SK-N-SH (cell line): ENCODE measurements around the gene CRTC3. TPM values are rescaled to one million over a fixed set of nuclear protein-coding genes. Genes with fewer than 3 reads are reported as not detected.
"Not testable (repeated sequence)": the region's sequence is repeated elsewhere in the genome, so short reads cannot be mapped to it uniquely, and the experiment has no call there.

Source experiments
- CTCF ChIA-PET: fragments of 300-600, 350-600 bp; formaldehyde crosslinking; extraction: SDS; loops from one replicate; lab custom pipeline; 2021; lab: Yijun Ruan, JAX
- POLR2A ChIA-PET: fragments of 350-600 bp; sonication (Branson Sonifier 250); formaldehyde crosslinking; extraction: SDS; loops from one replicate; lab custom pipeline; 2020; ENCODE audit warnings: antibody characterized with exemption, inconsistent platforms; lab: Yijun Ruan, JAX
- DNase-seq: peaks from one replicate; pipeline ENCODE4 v3.0.0; 2012
- H2AFZ ChIP-seq: fragments of 200-600 bp; sonication (generic); 2 replicates; pipeline ENCODE4 v1.8.1; 2016; ENCODE audit warnings: antibody characterized with exemption, mild to moderate bottlenecking, low read depth
- H3F3A ChIP-seq: fragments of 200-600 bp; sonication (generic); replicated peaks from 2 replicates; pipeline ENCODE3; 2016; ENCODE audit warnings: antibody characterized with exemption, mild to moderate bottlenecking; ENCODE audit not compliant: insufficient read depth
- H3K27ac ChIP-seq, 2 experiments: fragments of 200-500 bp in 1 of 2; fragments of 200-600 bp in 1 of 2; sonication (Bioruptor generic) in 1 of 2; sonication (generic), shearing (Covaris generic) in 1 of 2; 2 replicates each; pipeline versions ENCODE4 v1.5.1 to v1.6.1; 2014 to 2016; ENCODE audit warnings: low read depth in 2 of 2, inconsistent platforms in 1 of 2, low read length in 1 of 2, mild to moderate bottlenecking in 1 of 2, mixed read lengths in 1 of 2
- H3K27me3 ChIP-seq: fragments of 200-600 bp; sonication (generic), shearing (Covaris generic); 2 replicates; pipeline ENCODE4 v1.6.1; 2016; ENCODE audit warnings: mixed run types; ENCODE audit not compliant: insufficient read depth
- H3K36me3 ChIP-seq, 2 experiments: fragments of 200-500 bp in 1 of 2; fragments of 200-600 bp in 1 of 2; sonication (Bioruptor generic) in 1 of 2; sonication (generic) in 1 of 2; replicated peaks in 1 of 2; 2 replicates each; pipeline versions ENCODE3 to v1.5.1; 2014 to 2016; ENCODE audit warnings: low read length in 1 of 2, mild to moderate bottlenecking in 1 of 2; ENCODE audit not compliant: insufficient read depth in 2 of 2, control insufficient read depth in 1 of 2
- H3K4me1 ChIP-seq, 2 experiments: fragments of 200-500 bp in 1 of 2; fragments of 200-600 bp in 1 of 2; sonication (Bioruptor generic) in 1 of 2; sonication (generic), shearing (Covaris generic) in 1 of 2; 2 replicates each; pipeline versions ENCODE4 v1.5.1 to v1.6.1; 2014 to 2016; ENCODE audit warnings: low read depth in 1 of 2, low read length in 1 of 2, mixed run types in 1 of 2; ENCODE audit not compliant: insufficient read depth in 2 of 2, control insufficient read depth in 1 of 2
- H3K4me2 ChIP-seq: fragments of 200-600 bp; sonication (generic), shearing (Covaris generic); 2 replicates; pipeline ENCODE4 v1.6.1; 2017; ENCODE audit warnings: mixed run types
- H3K4me3 ChIP-seq, 2 experiments: fragments of 200-500 bp in 1 of 2; fragments of 200-600 bp in 1 of 2; sonication (Bioruptor generic) in 1 of 2; sonication (generic), shearing (Covaris generic) in 1 of 2; 2 replicates each; pipeline versions ENCODE4 v1.5.1 to v1.8.1; 2014 to 2016; ENCODE audit warnings: low read depth in 2 of 2, inconsistent platforms in 1 of 2, low read length in 1 of 2, mild to moderate bottlenecking in 1 of 2, mixed read lengths in 1 of 2, moderate library complexity in 1 of 2
- H3K79me2 ChIP-seq: fragments of 200-600 bp; sonication (generic); 2 replicates; pipeline ENCODE4 v1.8.1; 2017; ENCODE audit warnings: mild to moderate bottlenecking; ENCODE audit not compliant: insufficient read depth
- H3K9ac ChIP-seq: fragments of 200-600 bp; sonication (generic); 2 replicates; pipeline ENCODE4 v1.6.1; 2017; ENCODE audit warnings: mixed run types
- H3K9me2 ChIP-seq: fragments of 200-600 bp; sonication (generic); 2 replicates; pipeline ENCODE4 v1.6.1; 2017; ENCODE audit warnings: mixed run types
- H3K9me3 ChIP-seq: fragments of 200-600 bp; sonication (generic); 2 replicates; pipeline ENCODE4 v1.6.1; 2017; ENCODE audit warnings: mixed run types, mild to moderate bottlenecking, moderate library complexity
- H4K20me1 ChIP-seq: fragments of 200-600 bp; sonication (generic); 2 replicates; pipeline ENCODE4 v1.6.1; 2017; ENCODE audit warnings: mild to moderate bottlenecking, mixed run types; ENCODE audit not compliant: insufficient read depth
- CHD2 ChIP-seq: fragments of 150-350 bp; IDR thresholded peaks from 2 replicates; pipeline ENCODE4 v1.6.1; 2018; ENCODE audit warnings: low read length; ENCODE audit not compliant: partially characterized antibody
- FOSL2 ChIP-seq: IDR thresholded peaks from 2 replicates; pipeline ENCODE4 v1.4.0; 2012; ENCODE audit warnings: low read depth, mild to moderate bottlenecking, moderate library complexity, borderline replicate concordance
- NRF1 ChIP-seq: IDR thresholded peaks from 2 replicates; pipeline ENCODE4 v1.6.1; 2012; ENCODE audit warnings: low read depth, mild to moderate bottlenecking, low read length
- POLR2AphosphoS5 ChIP-seq: IDR thresholded peaks from 2 replicates; pipeline ENCODE4 v1.6.1; 2012; ENCODE audit warnings: low read depth, low read length
- RAD21 ChIP-seq: IDR thresholded peaks from 2 replicates; pipeline ENCODE4 v1.6.1; 2012; ENCODE audit warnings: mild to moderate bottlenecking, low read length
- TEAD4 ChIP-seq: IDR thresholded peaks from 2 replicates; pipeline ENCODE4 v1.4.0; 2012; ENCODE audit warnings: mild to moderate bottlenecking, borderline replicate concordance; ENCODE audit not compliant: insufficient read depth
- WGBS: methylation state at CpG from one replicate; pipeline ENCODE4 v1.1.6; 2017; ENCODE audit warnings: low lambda C conversion rate; 5-methylcytosine and 5-hydroxymethylcytosine counted together
- polyA plus RNA-seq, 3 experiments: library from polyadenylated mRNA; depleted of rRNA; stranded (reverse); fragments of >200 nt; gene quantifications; 2 replicates each; pipeline ENCODE4 v1.2.3, GENCODE V29; 2012
- TF ChIP-seq, protein P1 (sequence below): IDR thresholded peaks from 2 replicates; pipeline ENCODE4 v1.4.0; 2012; ENCODE audit warnings: low read depth, borderline replicate concordance

CRTC3 gene
- polyA plus RNA-seq, 1 of the 3 experiments (the other 2 are of a cell fraction), result 16.7 TPM

DNA sequence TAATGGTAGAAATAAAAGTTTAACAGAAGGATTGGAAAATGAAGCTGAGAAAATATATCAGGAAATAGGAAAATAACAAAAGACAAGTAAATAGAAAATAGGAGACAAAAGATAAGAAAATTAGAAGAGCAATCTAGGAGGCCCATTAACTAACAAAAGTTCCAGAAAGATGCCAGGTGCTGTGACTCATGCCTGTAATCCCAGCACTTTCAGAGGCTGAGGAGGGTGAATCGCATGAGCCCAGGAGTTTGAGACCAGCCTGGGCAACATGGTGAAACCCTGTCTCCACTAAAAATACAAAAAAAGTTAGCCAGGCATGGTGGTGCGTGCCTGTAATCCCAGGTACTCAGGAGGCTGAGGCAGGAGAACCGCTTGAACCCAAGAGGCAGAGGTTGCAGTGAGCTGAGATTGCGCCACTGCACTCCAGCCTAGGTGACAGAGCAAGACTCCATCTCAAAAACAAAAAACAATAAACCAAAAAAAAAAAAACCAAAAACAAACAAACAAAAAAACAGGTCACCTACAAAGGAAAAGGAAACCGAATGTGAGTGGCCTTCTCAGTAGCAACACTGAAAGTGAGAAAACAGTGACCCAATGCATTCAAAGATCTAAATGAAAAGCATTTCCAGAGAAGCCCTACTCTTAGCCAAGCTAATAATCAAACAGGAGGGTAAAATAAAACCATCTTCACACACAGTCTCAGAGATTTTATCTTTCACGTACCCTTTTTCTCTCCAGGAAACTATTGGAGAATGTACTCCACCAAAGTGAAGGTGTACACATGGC is 5.5 kb upstream of the CRTC3 start:
- H3K27me3 ChIP-seq, H3K27ac ChIP-seq, H3K4me3 ChIP-seq, H3K4me1 ChIP-seq, H3K4me2 ChIP-seq, H2AFZ ChIP-seq, CTCF ChIA-PET, H3K9me3 ChIP-seq, H3K9me2 ChIP-seq, H3K9ac ChIP-seq, H3K36me3 ChIP-seq, H3K79me2 ChIP-seq, DNase-seq, H4K20me1 ChIP-seq: not testable (repeated sequence)
- POLR2A ChIA-PET, result interaction anchor here (0.6 kb wide), 1 partner anchor 471 kb away, joined by 3 read pairs; no protein-coding TSS in a partner anchor
- 83% methylated on average over 6 of the region's 6 CpGs for WGBS
- peaks cover 29% of the 10 kb centered on the region for H3F3A ChIP-seq
- TF ChIP-seq FOSL2, result peak; percentile 13; the same call in 1 of the 2 replicates

DNA sequence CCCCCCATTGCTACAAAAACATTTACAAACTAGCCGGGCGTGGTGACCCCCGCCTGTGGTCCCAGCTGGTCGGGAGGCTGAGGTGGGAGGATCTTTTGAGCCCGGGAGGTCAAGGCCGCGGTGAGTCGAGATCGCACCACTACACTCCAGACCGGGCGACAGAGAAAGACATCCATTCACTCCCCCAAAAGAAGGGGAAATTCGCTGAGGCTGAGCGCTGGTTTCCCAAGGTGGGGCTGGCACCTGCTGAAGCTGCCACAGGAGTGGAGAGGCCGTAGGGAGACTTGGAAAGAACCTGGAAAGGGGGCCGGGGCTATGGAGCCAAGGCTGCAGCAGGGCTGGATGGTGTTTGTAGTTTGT is 732 bp upstream of the CRTC3 start:
- Histone ChIP-seq H4K20me1 (peaks cover 19% of the 10 kb centered on the region), H3K4me1 (peaks cover 5 to 8% of the 10 kb centered on the region in 2 experiments; a peak in 2 of 4 replicates), H2AFZ (peak overlapping the region; percentile 95), H3K4me2 (peak overlapping the region; percentile 82; the same call in 1 of the 2 replicates), H3K79me2 (peaks cover 38% of the 10 kb centered on the region), H3K36me3 (no peaks in the 10 kb centered on the region), H3K9ac (no peak overlapping the region; the same call in 1 of the 2 replicates), H3K4me3 (peak overlapping the region; percentile 77 to 86; a peak in 3 of 4 replicates), H3K27ac (peak overlapping the region; percentile 71 to 81; a peak in 3 of 4 replicates), H3K9me3 (no peaks in the 10 kb centered on the region), H3F3A (peaks cover 7% of the 10 kb centered on the region), H3K27me3 (no peaks in the 10 kb centered on the region), H3K9me2 (no peaks in the 10 kb centered on the region)
- no peak for TF ChIP-seq POLR2AphosphoS5
- no peak for TF ChIP-seq NRF1
- TF ChIP-seq CHD2, result no peak
- no peak for TF ChIP-seq TEAD4
- TF ChIP-seq FOSL2, result no peak
- TF ChIP-seq, protein P1, sequence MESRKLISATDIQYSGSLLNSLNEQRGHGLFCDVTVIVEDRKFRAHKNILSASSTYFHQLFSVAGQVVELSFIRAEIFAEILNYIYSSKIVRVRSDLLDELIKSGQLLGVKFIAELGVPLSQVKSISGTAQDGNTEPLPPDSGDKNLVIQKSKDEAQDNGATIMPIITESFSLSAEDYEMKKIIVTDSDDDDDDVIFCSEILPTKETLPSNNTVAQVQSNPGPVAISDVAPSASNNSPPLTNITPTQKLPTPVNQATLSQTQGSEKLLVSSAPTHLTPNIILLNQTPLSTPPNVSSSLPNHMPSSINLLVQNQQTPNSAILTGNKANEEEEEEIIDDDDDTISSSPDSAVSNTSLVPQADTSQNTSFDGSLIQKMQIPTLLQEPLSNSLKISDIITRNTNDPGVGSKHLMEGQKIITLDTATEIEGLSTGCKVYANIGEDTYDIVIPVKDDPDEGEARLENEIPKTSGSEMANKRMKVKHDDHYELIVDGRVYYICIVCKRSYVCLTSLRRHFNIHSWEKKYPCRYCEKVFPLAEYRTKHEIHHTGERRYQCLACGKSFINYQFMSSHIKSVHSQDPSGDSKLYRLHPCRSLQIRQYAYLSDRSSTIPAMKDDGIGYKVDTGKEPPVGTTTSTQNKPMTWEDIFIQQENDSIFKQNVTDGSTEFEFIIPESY, result no peak
- no peak for TF ChIP-seq RAD21
- 77% methylated on average over 4 of the region's 15 CpGs for WGBS
- DNase-seq, result no peak
- CTCF ChIA-PET, result interaction anchor here (0.6 to 1.8 kb wide), 4 partner anchors 21 to 211 kb away, joined by 3 to 4 read pairs (median 4); no protein-coding TSS in a partner anchor
- POLR2A ChIA-PET, result no interaction called here
